ENCODE results near the gene SEMA4D.

SEMA4D gene

GRCh38 chr9:89536145-89536574 is 38.2 kb upstream of the SEMA4D start:
- TF ChIP-seq MYC (IDR thresholded peaks at IDR 0.05; ENCODE audit: low read depth, low read length) (no peak), POLR2A (IDR thresholded peaks at IDR 0.05; ENCODE audit: extremely low read depth, insufficient read length) (no peak), MAX (IDR thresholded peaks at IDR 0.05; ENCODE audit: low read depth, low read length) (no peak)
- TF ChIP-seq, protein P1, sequence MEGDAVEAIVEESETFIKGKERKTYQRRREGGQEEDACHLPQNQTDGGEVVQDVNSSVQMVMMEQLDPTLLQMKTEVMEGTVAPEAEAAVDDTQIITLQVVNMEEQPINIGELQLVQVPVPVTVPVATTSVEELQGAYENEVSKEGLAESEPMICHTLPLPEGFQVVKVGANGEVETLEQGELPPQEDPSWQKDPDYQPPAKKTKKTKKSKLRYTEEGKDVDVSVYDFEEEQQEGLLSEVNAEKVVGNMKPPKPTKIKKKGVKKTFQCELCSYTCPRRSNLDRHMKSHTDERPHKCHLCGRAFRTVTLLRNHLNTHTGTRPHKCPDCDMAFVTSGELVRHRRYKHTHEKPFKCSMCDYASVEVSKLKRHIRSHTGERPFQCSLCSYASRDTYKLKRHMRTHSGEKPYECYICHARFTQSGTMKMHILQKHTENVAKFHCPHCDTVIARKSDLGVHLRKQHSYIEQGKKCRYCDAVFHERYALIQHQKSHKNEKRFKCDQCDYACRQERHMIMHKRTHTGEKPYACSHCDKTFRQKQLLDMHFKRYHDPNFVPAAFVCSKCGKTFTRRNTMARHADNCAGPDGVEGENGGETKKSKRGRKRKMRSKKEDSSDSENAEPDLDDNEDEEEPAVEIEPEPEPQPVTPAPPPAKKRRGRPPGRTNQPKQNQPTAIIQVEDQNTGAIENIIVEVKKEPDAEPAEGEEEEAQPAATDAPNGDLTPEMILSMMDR (IDR thresholded peaks at IDR 0.05; ENCODE audit: low read depth, low read length) = no peak
- DNase-seq (ENCODE audit: low read depth) = peak; percentile 75
- H3K4me3 ChIP-seq (ENCODE audit: low read depth, low read length) = no peak overlapping the region

DNA sequence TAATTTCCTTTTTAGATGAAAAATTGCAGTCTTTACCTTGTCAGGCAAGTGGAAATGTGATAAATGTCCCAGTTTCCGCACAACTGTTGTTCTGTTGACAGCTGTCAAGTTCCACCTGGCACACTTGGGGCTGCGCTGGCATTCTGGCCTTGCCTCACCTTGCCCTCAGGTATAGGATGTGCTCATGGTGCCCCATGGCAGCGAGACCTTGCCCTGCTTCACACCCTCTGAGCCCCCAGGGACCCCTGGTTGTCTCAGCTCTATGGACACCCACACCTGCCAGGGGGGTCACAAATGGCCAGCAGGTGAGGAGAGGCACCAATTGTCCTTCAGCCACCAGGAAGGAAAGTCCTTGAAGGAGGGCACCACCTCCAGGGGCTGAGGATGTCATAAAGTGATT is 37.5 kb upstream of the SEMA4D start:
- H3K4me3 ChIP-seq (ENCODE audit: low read depth, low read length) = no peak overlapping the region
- DNase-seq (ENCODE audit: low read depth) = no peak
- no peak for TF ChIP-seq MAX (IDR thresholded peaks at IDR 0.05; ENCODE audit: low read depth, low read length)
- no peak for TF ChIP-seq MYC (IDR thresholded peaks at IDR 0.05; ENCODE audit: low read depth, low read length)
- TF ChIP-seq, protein P1 (IDR thresholded peaks at IDR 0.05; ENCODE audit: low read depth, low read length) = no peak
- TF ChIP-seq POLR2A (IDR thresholded peaks at IDR 0.05; ENCODE audit: extremely low read depth, insufficient read length) = no peak

DNA sequence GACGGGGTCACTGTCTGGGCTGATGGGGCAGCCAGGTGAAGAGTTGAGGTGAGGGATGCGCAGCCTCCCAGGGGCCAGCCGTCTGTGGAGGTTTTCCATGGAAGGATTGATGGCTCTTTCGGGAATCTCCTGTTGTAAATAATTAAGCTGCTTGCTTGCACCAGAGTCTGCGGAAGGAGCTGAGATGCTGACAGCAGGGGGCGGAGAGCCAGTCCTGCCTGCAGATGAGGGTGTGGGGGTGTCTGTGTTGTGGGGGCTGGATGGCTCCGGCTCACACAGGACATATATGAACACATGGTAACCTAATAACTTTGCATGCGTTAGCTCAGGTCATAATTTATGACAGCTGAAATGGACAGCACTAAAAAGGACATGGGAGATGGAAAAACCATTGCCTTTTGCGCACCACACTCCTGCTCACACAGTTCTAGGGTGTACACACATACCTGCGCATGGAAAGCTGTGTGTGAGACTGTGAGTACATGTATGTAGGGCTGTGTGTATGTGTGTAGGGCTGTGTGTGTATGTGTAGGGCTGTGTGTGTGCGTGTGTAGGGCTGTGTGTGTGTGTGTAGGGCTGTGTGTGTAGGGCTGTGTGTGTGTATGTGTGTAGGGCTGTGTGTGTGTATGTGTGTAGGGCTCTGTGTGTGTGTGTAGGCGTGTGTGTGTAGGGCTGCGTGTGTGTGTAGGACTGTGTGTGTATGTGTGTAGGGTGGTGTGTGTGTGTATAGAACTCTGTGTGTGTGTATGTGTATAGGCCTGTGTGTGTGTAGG is 36.8 kb upstream of the SEMA4D start:
- no peak for DNase-seq (ENCODE audit: low read depth)
- no peak for TF ChIP-seq MYC (IDR thresholded peaks at IDR 0.05; ENCODE audit: low read depth, low read length)
- TF ChIP-seq POLR2A (IDR thresholded peaks at IDR 0.05; ENCODE audit: extremely low read depth, insufficient read length) = no peak
- TF ChIP-seq, protein P1 (IDR thresholded peaks at IDR 0.05; ENCODE audit: low read depth, low read length) = no peak
- TF ChIP-seq MAX (IDR thresholded peaks at IDR 0.05; ENCODE audit: low read depth, low read length) = no peak
- no peak overlapping the region for H3K4me3 ChIP-seq (ENCODE audit: low read depth, low read length)

DNA sequence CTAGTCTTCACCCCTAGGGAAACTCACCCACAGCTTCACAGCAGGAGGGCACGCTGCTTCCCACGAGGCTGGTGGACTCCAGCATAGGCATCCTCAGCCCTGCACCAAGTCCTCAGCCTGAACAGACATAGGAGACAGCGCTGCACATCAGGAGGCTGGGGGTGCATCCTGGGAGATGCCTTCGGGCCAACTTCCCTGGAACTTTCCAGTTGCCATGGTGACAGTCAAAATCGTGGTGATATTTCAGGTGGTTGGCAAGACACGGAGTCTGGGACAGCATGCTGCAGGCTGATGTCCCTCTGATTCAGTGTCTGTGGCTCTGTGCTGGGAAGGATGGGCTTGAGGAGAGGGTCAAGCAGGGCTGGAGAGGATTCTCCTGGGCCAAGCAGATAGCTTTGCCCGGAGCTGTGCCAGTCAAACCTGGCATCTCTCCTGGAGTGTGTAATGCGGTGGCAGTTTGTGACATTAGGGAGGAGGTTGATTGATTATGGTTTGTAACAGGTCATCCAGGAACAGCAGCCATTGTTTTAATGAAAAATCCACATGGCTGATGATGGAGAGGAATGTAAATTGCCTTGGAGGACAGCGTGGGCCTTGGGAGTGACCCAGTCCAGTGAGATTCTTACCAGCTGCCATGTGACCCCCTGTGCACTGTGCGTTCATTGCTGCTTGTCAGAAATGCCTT is 35.6 kb upstream of the SEMA4D start:
- peak; percentile 56 for DNase-seq (ENCODE audit: low read depth)
- TF ChIP-seq MAX (IDR thresholded peaks at IDR 0.05; ENCODE audit: low read depth, low read length) (no peak), MYC (IDR thresholded peaks at IDR 0.05; ENCODE audit: low read depth, low read length) (no peak)
- no peak overlapping the region for H3K4me3 ChIP-seq (ENCODE audit: low read depth, low read length)

- TF ChIP-seq MYC (IDR thresholded peaks at IDR 0.05; ENCODE audit: low read depth, low read length) = no peak
- TF ChIP-seq, protein P1 (IDR thresholded peaks at IDR 0.05; ENCODE audit: low read depth, low read length) = no peak
- TF ChIP-seq POLR2A (IDR thresholded peaks at IDR 0.05; ENCODE audit: extremely low read depth, insufficient read length) = no peak
- no peak for TF ChIP-seq MAX (IDR thresholded peaks at IDR 0.05; ENCODE audit: low read depth, low read length)
- H3K4me3 ChIP-seq (ENCODE audit: low read depth, low read length) = no peak overlapping the region
- no peak for DNase-seq (ENCODE audit: low read depth)
These were observed 35.0 kb upstream of the SEMA4D start for GRCh38 chr9:89532944-89533343.

GRCh38 chr9:89532478-89532877 is 34.6 kb upstream of the SEMA4D start:
- no peak for TF ChIP-seq POLR2A (IDR thresholded peaks at IDR 0.05; ENCODE audit: extremely low read depth, insufficient read length)
- TF ChIP-seq, protein P1 (IDR thresholded peaks at IDR 0.05; ENCODE audit: low read depth, low read length) = no peak
- no peak for TF ChIP-seq MYC (IDR thresholded peaks at IDR 0.05; ENCODE audit: low read depth, low read length)
- TF ChIP-seq MAX (IDR thresholded peaks at IDR 0.05; ENCODE audit: low read depth, low read length) = no peak
- DNase-seq (ENCODE audit: low read depth) = no peak
- no peak overlapping the region for H3K4me3 ChIP-seq (ENCODE audit: low read depth, low read length)

Measured in NB4 (cell line).